ENCODE data around the gene SLAMF9.

DNA sequence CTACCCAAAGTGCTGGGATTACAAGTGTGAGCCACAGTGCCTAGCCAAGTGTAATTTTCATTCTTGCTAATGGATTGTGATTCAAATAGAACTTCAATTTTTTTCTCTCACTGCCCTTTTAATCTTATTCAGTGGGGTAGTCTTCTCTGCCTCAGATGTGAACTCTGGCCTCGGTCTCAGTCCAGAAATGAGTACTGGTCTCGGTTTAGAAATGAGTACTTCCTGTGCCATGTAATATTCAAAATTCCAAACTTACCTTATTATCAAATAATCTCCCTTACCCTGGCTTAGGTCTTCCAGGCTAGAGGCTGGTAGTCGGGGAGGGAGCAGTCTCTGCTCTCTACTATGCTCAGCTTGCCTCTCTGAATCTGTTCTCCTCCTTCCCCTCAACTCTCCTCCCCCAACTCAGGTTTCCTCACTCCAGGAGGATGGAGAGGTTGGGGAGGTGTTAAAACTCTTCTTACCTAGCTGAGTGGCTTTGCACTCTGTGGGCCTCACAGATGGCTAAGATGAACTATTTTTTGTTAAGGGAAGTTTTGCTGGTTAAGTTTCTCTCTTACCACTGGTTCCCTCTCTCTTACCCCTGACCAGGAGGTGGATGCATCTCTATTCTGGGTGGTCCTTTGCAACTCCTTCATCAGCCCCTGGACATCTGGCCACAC is 4.8 kb upstream of the SLAMF9 start:
- no peak for TF ChIP-seq POLR2A (IDR thresholded peaks at IDR 0.05)
- TF ChIP-seq, protein P1, sequence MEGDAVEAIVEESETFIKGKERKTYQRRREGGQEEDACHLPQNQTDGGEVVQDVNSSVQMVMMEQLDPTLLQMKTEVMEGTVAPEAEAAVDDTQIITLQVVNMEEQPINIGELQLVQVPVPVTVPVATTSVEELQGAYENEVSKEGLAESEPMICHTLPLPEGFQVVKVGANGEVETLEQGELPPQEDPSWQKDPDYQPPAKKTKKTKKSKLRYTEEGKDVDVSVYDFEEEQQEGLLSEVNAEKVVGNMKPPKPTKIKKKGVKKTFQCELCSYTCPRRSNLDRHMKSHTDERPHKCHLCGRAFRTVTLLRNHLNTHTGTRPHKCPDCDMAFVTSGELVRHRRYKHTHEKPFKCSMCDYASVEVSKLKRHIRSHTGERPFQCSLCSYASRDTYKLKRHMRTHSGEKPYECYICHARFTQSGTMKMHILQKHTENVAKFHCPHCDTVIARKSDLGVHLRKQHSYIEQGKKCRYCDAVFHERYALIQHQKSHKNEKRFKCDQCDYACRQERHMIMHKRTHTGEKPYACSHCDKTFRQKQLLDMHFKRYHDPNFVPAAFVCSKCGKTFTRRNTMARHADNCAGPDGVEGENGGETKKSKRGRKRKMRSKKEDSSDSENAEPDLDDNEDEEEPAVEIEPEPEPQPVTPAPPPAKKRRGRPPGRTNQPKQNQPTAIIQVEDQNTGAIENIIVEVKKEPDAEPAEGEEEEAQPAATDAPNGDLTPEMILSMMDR (IDR thresholded peaks at IDR 0.05) = no peak

All from right lobe of liver (tissue), 4 donors.